H1 (cell line): ENCODE data around the gene NAGLU. TPM values are rescaled to one million over a fixed set of nuclear protein-coding genes. Genes with fewer than 3 reads are reported as not detected.

Experiments
- CTCF ChIA-PET: fragments of 300-600 bp; sonication (Branson Sonifier 250); formaldehyde crosslinking; loops from one replicate; lab custom pipeline; 2021; ENCODE audit not compliant: partially characterized antibody; lab: Charles Lee
- POLR2A ChIA-PET: fragments of 300-600 bp; sonication (Branson Sonifier 250); formaldehyde crosslinking; loops from one replicate; lab custom pipeline; 2021; ENCODE audit warnings: inconsistent platforms; ENCODE audit not compliant: partially characterized antibody; lab: Charles Lee
- DNase-seq, 2 experiments: peaks; one replicate each; pipeline versions ENCODE4 v3.0.0 to v3.0.0-alpha.2; 2010 to 2022; ENCODE audit warnings: low spot score in 2 of 2, low read depth in 1 of 2, mixed read lengths in 1 of 2
- FAIRE-seq: peaks from 2 replicates; lab custom pipeline; 2011; peaks lifted over from hg19 to GRCh38; lab: Jason Lieb, UNC
- H2AFZ ChIP-seq: 2 replicates; pipeline ENCODE4 v1.8.1; 2012; ENCODE audit warnings: low read length, inconsistent platforms
- H2AK5ac ChIP-seq: 2 replicates; pipeline ENCODE4 v1.6.1; 2013; ENCODE audit warnings: low read depth, low read length
- H2BK120ac ChIP-seq: replicated peaks from 2 replicates; pipeline ENCODE3; 2013; ENCODE audit warnings: low read depth, low read length, inconsistent platforms
- H2BK12ac ChIP-seq: 2 replicates; pipeline ENCODE4 v1.6.1; 2013; ENCODE audit warnings: low read depth, low read length
- H2BK15ac ChIP-seq: 2 replicates; pipeline ENCODE4 v1.6.1; 2013; ENCODE audit warnings: low read length
- H2BK20ac ChIP-seq: 2 replicates; pipeline ENCODE4 v1.6.1; 2013; ENCODE audit warnings: low read length
- H2BK5ac ChIP-seq: 2 replicates; pipeline ENCODE4 v1.6.1; 2013; ENCODE audit warnings: low read depth, low read length
- H3K14ac ChIP-seq: 2 replicates; pipeline ENCODE4 v1.6.1; 2013; ENCODE audit warnings: inconsistent platforms; ENCODE audit not compliant: insufficient read length
- H3K18ac ChIP-seq: 2 replicates; pipeline ENCODE4 v1.6.1; 2013; ENCODE audit warnings: low read length; ENCODE audit errors: extremely low read depth
- H3K23ac ChIP-seq: 2 replicates; pipeline ENCODE4 v1.6.1; 2013; ENCODE audit warnings: inconsistent platforms; ENCODE audit not compliant: insufficient read length
- H3K23me2 ChIP-seq: 2 replicates; pipeline ENCODE4 v1.6.1; 2013; ENCODE audit warnings: low read depth, low read length
- H3K27ac ChIP-seq: 2 replicates; pipeline ENCODE4 v1.6.1; 2011; ENCODE audit warnings: low read depth, low read length, inconsistent platforms
- H3K27me3 ChIP-seq, 4 experiments: replicated peaks in 1 of 4; 1 replicate in 1 of 4; 2 replicates in 3 of 4; pipeline versions ENCODE4 v1.6.1 to v1.8.1; 2011 to 2013; ENCODE audit warnings: low read length in 3 of 4, mild to moderate bottlenecking in 3 of 4, inconsistent platforms in 2 of 4, mixed read lengths in 2 of 4, moderate library complexity in 1 of 4; ENCODE audit not compliant: control insufficient read depth in 3 of 4, insufficient read depth in 3 of 4; ENCODE audit errors: extremely low read depth in 1 of 4
- H3K36me3 ChIP-seq, 4 experiments: 2 replicates each; pipeline versions ENCODE4 v1.6.1 to v1.8.1; 2011 to 2013; ENCODE audit warnings: mild to moderate bottlenecking in 4 of 4, low read length in 3 of 4, moderate library complexity in 2 of 4, control low read depth in 1 of 4, inconsistent platforms in 1 of 4; ENCODE audit not compliant: insufficient read depth in 4 of 4, control insufficient read depth in 2 of 4
- H3K4ac ChIP-seq: replicated peaks from 2 replicates; pipeline ENCODE3; 2013; ENCODE audit warnings: low read length, low read depth, mixed read lengths, inconsistent platforms; ENCODE audit not compliant: insufficient read length
- H3K4me1 ChIP-seq, 4 experiments: replicated peaks in 1 of 4; 1 replicate in 1 of 4; 2 replicates in 3 of 4; pipeline versions ENCODE4 v1.6.1 to v1.8.1; 2011 to 2013; ENCODE audit warnings: low read length in 3 of 4, inconsistent platforms in 2 of 4, mixed read lengths in 1 of 4; ENCODE audit not compliant: insufficient read depth in 4 of 4, control insufficient read depth in 3 of 4
- H3K4me2 ChIP-seq, 2 experiments: 2 replicates each; pipeline versions ENCODE4 v1.6.1 to v1.8.1; 2011 to 2013; ENCODE audit warnings: low read depth in 2 of 2, low read length in 2 of 2, control low read depth in 1 of 2, inconsistent platforms in 1 of 2, mild to moderate bottlenecking in 1 of 2; ENCODE audit not compliant: insufficient read depth in 1 of 2
- H3K4me3 ChIP-seq, 4 experiments: fragments of 200-600, 300-600 bp in 1 of 4; sonication (generic), shearing (Covaris generic), sonication (Bioruptor Twin) in 1 of 4; 2 replicates each; pipeline versions ENCODE4 v1.5.1 to v1.8.1; 2011 to 2016; ENCODE audit warnings: low read length in 4 of 4, low read depth in 3 of 4, control low read depth in 2 of 4, inconsistent platforms in 2 of 4, mild to moderate bottlenecking in 2 of 4, mixed read lengths in 1 of 4, moderate library complexity in 1 of 4; ENCODE audit not compliant: insufficient read depth in 2 of 4; ENCODE audit errors: extremely low read depth in 1 of 4
- H3K56ac ChIP-seq: replicated peaks from 2 replicates; pipeline ENCODE3; 2013; ENCODE audit warnings: low read depth, mild to moderate bottlenecking, mixed read lengths, low read length, inconsistent platforms; ENCODE audit not compliant: insufficient read length
- H3K79me1 ChIP-seq: 2 replicates; pipeline ENCODE4 v1.6.1; 2013; ENCODE audit warnings: low read depth, low read length, control low read depth
- H3K79me2 ChIP-seq, 2 experiments: 2 replicates each; pipeline versions ENCODE4 v1.6.1 to v1.8.1; 2012 to 2013; ENCODE audit warnings: low read length in 2 of 2, mild to moderate bottlenecking in 2 of 2, inconsistent platforms in 1 of 2; ENCODE audit not compliant: insufficient read depth in 2 of 2, control insufficient read depth in 1 of 2
- H3K9ac ChIP-seq, 4 experiments: replicated peaks in 1 of 4; 1 replicate in 1 of 4; 2 replicates in 3 of 4; pipeline versions ENCODE4 v1.6.1 to v1.8.1; 2011 to 2013; ENCODE audit warnings: low read depth in 3 of 4, low read length in 3 of 4, control low read depth in 2 of 4, mild to moderate bottlenecking in 2 of 4, moderate library complexity in 2 of 4, inconsistent platforms in 1 of 4; ENCODE audit errors: extremely low read depth in 1 of 4
- H3K9me3 ChIP-seq, 2 experiments: 2 replicates each; pipeline versions ENCODE4 v1.6.1 to v1.8.1; 2012 to 2013; ENCODE audit warnings: mild to moderate bottlenecking in 2 of 2, moderate library complexity in 2 of 2, control low read depth in 1 of 2, inconsistent platforms in 1 of 2, low read depth in 1 of 2, low read length in 1 of 2, mixed read lengths in 1 of 2; ENCODE audit not compliant: insufficient read depth in 2 of 2
- H4K20me1 ChIP-seq, 2 experiments: replicated peaks in 1 of 2; 2 replicates each; pipeline versions ENCODE3 to v1.8.1; 2011 to 2013; ENCODE audit warnings: inconsistent platforms in 2 of 2, low read length in 2 of 2, mild to moderate bottlenecking in 1 of 2; ENCODE audit not compliant: insufficient read depth in 2 of 2, control insufficient read depth in 1 of 2
- H4K5ac ChIP-seq: 2 replicates; pipeline ENCODE4 v1.6.1; 2013; ENCODE audit warnings: low read length, low read depth, mixed read lengths, inconsistent platforms; ENCODE audit not compliant: insufficient read length
- H4K8ac ChIP-seq: 2 replicates; pipeline ENCODE4 v1.8.0; 2013; ENCODE audit warnings: mild to moderate bottlenecking, moderate library complexity, low read length, inconsistent platforms; ENCODE audit not compliant: insufficient read depth; ENCODE audit errors: extremely low read depth
- H4K91ac ChIP-seq: replicated peaks from 2 replicates; pipeline ENCODE3; 2013; ENCODE audit warnings: low read length, mixed read lengths, inconsistent platforms; ENCODE audit not compliant: insufficient read length
- BRCA1 ChIP-seq: IDR thresholded peaks from 2 replicates; pipeline ENCODE4 v1.6.1; 2012; ENCODE audit warnings: low read depth, low read length, improper control_type of control experiment
- EGR1 ChIP-seq: IDR thresholded peaks from 2 replicates; pipeline ENCODE4 v1.6.1; 2011; ENCODE audit warnings: low read depth, low read length, borderline replicate concordance
- FOSL1 ChIP-seq: IDR thresholded peaks from 2 replicates; pipeline ENCODE4 v1.6.1; 2011; ENCODE audit warnings: mild to moderate bottlenecking, low read depth, low read length, moderate library complexity; ENCODE audit not compliant: insufficient read depth
- JUN ChIP-seq: IDR thresholded peaks from 2 replicates; pipeline ENCODE4 v1.6.1; 2011; ENCODE audit warnings: low read depth, mild to moderate bottlenecking, improper control_type of control experiment, low read length
- RFX5 ChIP-seq: IDR thresholded peaks from 2 replicates; pipeline ENCODE4 v1.6.1; 2011; ENCODE audit warnings: low read depth, low read length, improper control_type of control experiment, borderline replicate concordance
- SRF ChIP-seq: IDR thresholded peaks from 2 replicates; pipeline ENCODE4 v1.6.1; 2011; ENCODE audit warnings: mild to moderate bottlenecking, low read depth, low read length, moderate library complexity
- WGBS, 2 experiments: shearing (Covaris generic) in 1 of 2; methylation state at CpG; one replicate each; pipeline versions ENCODE4 v1.1.6 to v1.1.7; 2013 to 2015; ENCODE audit warnings: low lambda C conversion rate in 2 of 2, mixed read lengths in 2 of 2, inconsistent platforms in 1 of 2, low coverage in 1 of 2, missing lambda C conversion rate in 1 of 2; ENCODE audit not compliant: insufficient replicate concordance in 2 of 2, insufficient coverage in 1 of 2, insufficient read length in 1 of 2; ENCODE audit errors: extremely low coverage in 1 of 2, missing lambda C conversion rate in 1 of 2; 5-methylcytosine and 5-hydroxymethylcytosine counted together
- polyA plus RNA-seq, 7 experiments: library from polyadenylated mRNA; depleted of rRNA in 3 of 7; stranded (reverse) in 5 of 7; unstranded in 2 of 7; fragments of >200 nt in 5 of 7; fragments of 200-250 nt in 2 of 7; gene quantifications; 1 replicate in 5 of 7; 2 replicates in 1 of 7; 4 replicates in 1 of 7; pipeline versions ENCODE4 v1.2.1 to v1.2.3, GENCODE V29; 2011 to 2013; ENCODE audit warnings: missing spikeins in 2 of 7, mixed read lengths in 2 of 7
- total RNA-seq: library from RNA; stranded (reverse); fragmentation: NEBNext Ultra II Directional; extraction: Animal tissue kit (Norgen Biotek cat#: 25700); gene quantifications from 2 replicates; pipeline ENCODE4 v1.2.1, GENCODE V29; 2021

Gene NAGLU
- total and polyA plus RNA-seq, 2 of the 8 experiments (the other 6 are each of a cell fraction or from before 2014, with no cell fraction given), result 21.3 to 21.6 TPM

DNA sequence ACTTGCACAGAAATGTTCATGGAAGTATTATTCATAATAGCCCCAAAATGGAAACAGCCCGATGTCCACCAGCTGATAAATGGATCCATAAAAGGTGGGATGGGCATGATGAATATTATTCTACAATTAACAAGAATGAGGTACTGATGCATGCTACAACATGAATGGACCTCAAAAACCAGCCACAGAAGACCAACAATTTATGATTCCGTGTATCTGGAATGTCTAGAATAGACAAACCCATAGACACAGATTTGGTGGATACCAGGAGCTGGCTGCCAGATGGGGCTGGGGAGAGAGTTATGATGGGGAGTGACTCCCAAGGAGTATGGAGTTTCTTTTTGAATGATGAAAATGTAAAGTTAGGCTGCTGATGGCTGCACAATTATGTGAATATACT is 10.8 kb upstream of the NAGLU start:
- no peak overlapping the region for H3K56ac ChIP-seq
- TF ChIP-seq SRF (no peak), RFX5 (no peak), EGR1 (no peak), JUN (no peak), FOSL1 (no peak), BRCA1 (no peak)
- TF ChIP-seq, all 59 proteins: peak for 0
- no peaks in the 10 kb centered on the region for H3K79me1 ChIP-seq
- no peaks in the 10 kb centered on the region for H3K79me2 ChIP-seq
- H4K5ac ChIP-seq, result no peak overlapping the region
- H2BK12ac ChIP-seq, result no peak overlapping the region
- no peak overlapping the region for H4K8ac ChIP-seq
- H4K91ac ChIP-seq, result no peak overlapping the region
- no peaks in the 10 kb centered on the region for H3K23me2 ChIP-seq
- H2AFZ ChIP-seq, result no peak overlapping the region
- no peak overlapping the region for H2AK5ac ChIP-seq
- H4K20me1 ChIP-seq, result peaks cover 0 to 2% of the 10 kb centered on the region in 2 experiments
- H3K27ac ChIP-seq, result no peak overlapping the region
- H3K4ac ChIP-seq, result no peak overlapping the region
- POLR2A ChIA-PET, result no interaction called here
- CTCF ChIA-PET, result interaction anchor here (0.8 to 1.0 kb wide), 2 partner anchors 10 to 22 kb away, joined by 3 to 4 read pairs; no protein-coding TSS in a partner anchor
- 86% methylated on average over 2 of the region's 2 CpGs; no CpG with 5 or more reads in 1 of the 2 experiments for WGBS, 2 experiments
- no peak overlapping the region for H2BK15ac ChIP-seq
- peaks cover 0 to 5% (median 3%) of the 10 kb centered on the region in 4 experiments; a peak in 5 of 7 replicates for H3K4me1 ChIP-seq
- H3K9me3 ChIP-seq, result no peaks in the 10 kb centered on the region
- no peak overlapping the region for H3K4me2 ChIP-seq
- no peak overlapping the region for H3K9ac ChIP-seq
- H3K14ac ChIP-seq, result no peak overlapping the region
- no peak overlapping the region for H2BK120ac ChIP-seq
- H3K18ac ChIP-seq, result no peak overlapping the region
- FAIRE-seq (no peak), DNase-seq (no peak)
- no peak overlapping the region for H3K4me3 ChIP-seq
- H2BK5ac ChIP-seq, result no peak overlapping the region
- H3K23ac ChIP-seq, result no peak overlapping the region
- no peaks in the 10 kb centered on the region; a peak in 1 of 7 replicates for H3K27me3 ChIP-seq
- H3K36me3 ChIP-seq, result peaks cover 3 to 9% (median 5%) of the 10 kb centered on the region in 4 experiments; a peak in 5 of 8 replicates
- no peak overlapping the region for H2BK20ac ChIP-seq
